GM18870 (cell line): Measurements from ENCODE around the gene BAIAP2L2.

ENCODE experiments used
- ATAC-seq: cut with Tn5 transposase; IDR thresholded peaks from one replicate; pipeline ENCODE4 v1.9.1; 2021; ENCODE audit warnings: moderate library complexity; ENCODE audit not compliant: unreplicated experiment

Gene BAIAP2L2

GRCh38 chr22:38108561-38109319 lies 1.7 kb downstream of the BAIAP2L2 start:
- no peak for ATAC-seq

GRCh38 chr22:38107692-38108515 lies 2.6 kb downstream of the BAIAP2L2 start:
- no peak for ATAC-seq

- no peak for ATAC-seq
Observed at GRCh38 chr22:38106814-38107578, 3.5 kb downstream of the BAIAP2L2 start.

- ATAC-seq = no peak
Observed at GRCh38 chr22:38104084-38104483, 6.4 kb downstream of the BAIAP2L2 start.

- no peak for ATAC-seq
Observed at GRCh38 chr22:38103641-38104040, 6.8 kb downstream of the BAIAP2L2 start.

- ATAC-seq = no peak
Observed at GRCh38 chr22:38098410-38099249, 11.9 kb downstream of the BAIAP2L2 start.

- ATAC-seq = no peak
Observed at GRCh38 chr22:38097557-38098409, 12.7 kb downstream of the BAIAP2L2 start.

GRCh38 chr22:38097058-38097457 lies 13.4 kb downstream of the BAIAP2L2 start:
- no peak for ATAC-seq

- no peak for ATAC-seq
Observed at GRCh38 chr22:38089474-38089851, 21.0 kb downstream of the BAIAP2L2 start.

- no peak for ATAC-seq
Observed at GRCh38 chr22:38088629-38089473, 21.6 kb downstream of the BAIAP2L2 start.

GRCh38 chr22:38087855-38088254 lies 22.6 kb downstream of the BAIAP2L2 start:
- ATAC-seq = no peak

GRCh38 chr22:38086942-38087341 lies 23.5 kb downstream of the BAIAP2L2 start:
- no peak for ATAC-seq

- ATAC-seq = no peak
Observed at GRCh38 chr22:38086001-38086845, 24.3 kb downstream of the BAIAP2L2 start.

- ATAC-seq = no peak
Observed at GRCh38 chr22:38085501-38085900, 25.0 kb downstream of the BAIAP2L2 start.

GRCh38 chr22:38085056-38085455 lies 25.4 kb downstream of the BAIAP2L2 start:
- ATAC-seq = no peak

GRCh38 chr22:38083931-38084631 lies 26.4 kb downstream of the BAIAP2L2 start, which contains the start of gene SLC16A8:
TSS of gene SLC16A8 (minus strand) at chr22:38084184. CDS start at chr22:38082873, 1,311 bp downstream.
- ATAC-seq = no peak
